Fibroblast of skin of left biceps (primary cell): Measurements from ENCODE around the gene LDLRAD4.

Source experiments
- DNase-seq, 2 experiments: peaks; one replicate each; pipeline ENCODE4 v3.0.0-alpha.2; 2013; ENCODE audit warnings: low read depth in 2 of 2

LDLRAD4 gene

DNA sequence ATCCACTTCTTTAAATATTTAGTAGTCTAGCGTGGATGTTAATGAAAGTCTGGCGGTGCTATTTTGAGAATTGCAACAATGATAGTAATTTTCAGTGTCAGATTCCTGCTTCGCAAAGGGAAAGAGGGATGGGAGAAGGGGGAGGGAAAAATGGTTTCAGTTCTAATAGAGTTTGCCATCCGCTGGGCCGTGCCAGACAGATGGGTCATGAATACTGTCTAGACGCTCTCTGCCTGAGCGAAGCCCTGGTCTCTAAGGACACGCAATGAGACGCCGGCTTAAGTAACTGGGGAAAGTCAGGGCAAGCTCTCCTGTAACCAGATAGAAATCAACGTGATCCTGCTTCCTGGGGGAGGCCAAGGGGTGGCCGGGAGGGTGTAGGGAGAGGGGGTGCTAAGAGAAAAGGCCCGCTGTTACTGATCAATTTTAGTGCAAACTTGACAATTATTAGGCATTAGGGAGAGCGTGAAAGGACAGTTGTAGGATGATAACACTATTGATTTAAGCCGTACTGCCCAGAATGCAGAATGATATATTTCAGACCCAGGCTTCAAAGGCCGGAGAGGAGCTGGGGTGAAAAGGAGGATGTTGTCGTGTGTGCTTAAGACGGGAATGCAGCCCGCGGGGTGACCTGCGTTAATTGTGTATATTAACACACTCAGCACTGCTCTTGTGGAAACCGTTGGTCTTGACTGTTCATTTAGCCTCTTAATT, 229.2 kb downstream of the LDLRAD4 start:
- peak; percentile 56 to 57 for DNase-seq

DNA sequence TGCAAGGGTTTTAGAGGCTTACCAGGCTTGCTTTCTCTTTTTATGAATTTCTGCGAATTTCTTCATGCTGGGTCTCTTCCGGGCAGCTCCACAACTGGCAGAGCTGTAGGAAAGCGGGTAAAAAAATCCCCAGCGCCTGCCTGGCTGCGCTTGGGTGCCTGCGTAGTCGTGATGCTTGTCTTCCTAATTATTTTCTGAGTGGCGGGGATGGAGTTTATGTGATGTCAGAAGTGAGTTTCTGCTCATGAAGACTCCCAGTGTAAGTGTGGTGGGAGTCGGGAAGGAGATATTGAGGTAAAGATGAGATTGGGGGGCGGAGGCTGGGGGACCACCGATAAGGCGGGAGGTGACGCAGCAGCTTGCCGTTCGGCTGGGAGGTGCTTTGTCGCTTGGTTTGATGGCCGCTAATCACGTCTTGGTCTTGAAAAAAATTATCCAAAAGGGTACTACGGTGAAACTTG, 229.8 kb downstream of the LDLRAD4 start:
- DNase-seq = no peak

DNA sequence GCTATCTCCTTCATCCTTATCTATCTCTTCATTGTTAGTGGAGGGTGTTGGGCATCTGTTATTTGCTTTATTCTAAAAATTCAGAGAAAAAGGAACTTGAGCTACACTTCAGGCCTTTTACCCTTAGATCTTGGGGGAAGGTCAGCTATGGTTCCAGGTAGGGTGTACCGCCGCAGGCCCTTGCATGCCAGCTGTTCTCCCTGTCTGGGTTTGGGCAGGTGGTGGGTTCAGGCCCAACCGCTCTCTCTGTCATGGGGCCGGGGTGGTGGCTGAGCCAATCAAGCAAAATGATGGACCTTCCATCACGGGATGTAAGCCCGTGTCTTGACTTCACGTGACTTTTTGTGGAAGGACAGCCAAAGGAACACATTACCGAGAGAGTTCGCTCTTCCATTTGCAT, 231.1 kb downstream of the LDLRAD4 start:
- DNase-seq = no peak

DNA sequence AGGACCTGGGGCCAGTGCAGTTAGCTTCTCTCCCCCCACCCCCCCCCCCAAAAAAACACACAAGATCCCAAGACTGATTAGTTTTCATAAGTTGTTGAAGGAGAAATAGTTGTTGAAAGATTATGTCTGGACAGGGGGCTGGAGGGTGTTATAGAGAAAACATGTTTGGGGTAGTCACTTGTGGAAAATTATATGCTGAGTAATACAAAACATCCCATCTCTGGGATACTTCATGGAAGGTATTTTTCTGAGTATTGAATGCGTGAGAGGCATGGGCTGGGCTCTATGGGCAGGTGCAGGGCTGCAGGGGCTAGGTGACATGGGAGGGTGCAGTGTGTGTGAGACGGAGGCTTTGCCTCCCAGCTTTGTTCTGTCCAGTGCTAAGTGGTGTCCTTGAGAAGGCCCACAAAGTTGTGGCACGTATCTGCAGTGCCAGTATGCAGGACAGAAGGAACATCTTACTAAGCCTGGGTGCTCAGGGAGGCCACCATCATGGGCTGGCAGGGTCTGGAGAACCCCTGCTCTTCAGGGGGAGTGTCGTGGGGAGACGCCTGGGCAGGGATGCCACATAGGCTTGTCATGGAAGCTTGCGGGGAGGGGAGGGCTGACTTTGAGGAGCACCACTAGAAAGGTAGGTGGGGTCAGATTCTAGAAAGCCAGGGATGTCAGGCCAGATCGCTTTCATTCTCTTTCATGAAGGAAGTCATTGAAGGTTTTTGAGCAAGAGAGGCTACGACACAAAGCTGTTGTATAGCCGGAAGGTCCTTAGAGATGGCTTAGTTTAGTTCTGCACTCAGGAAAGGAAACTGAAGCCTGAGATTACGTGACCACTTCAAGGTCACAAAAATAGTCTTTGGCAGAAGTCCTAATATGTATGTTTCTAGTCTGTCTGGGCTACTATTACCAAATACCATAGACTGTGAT, 232.0 kb downstream of the LDLRAD4 start:
- DNase-seq = no peak

DNA sequence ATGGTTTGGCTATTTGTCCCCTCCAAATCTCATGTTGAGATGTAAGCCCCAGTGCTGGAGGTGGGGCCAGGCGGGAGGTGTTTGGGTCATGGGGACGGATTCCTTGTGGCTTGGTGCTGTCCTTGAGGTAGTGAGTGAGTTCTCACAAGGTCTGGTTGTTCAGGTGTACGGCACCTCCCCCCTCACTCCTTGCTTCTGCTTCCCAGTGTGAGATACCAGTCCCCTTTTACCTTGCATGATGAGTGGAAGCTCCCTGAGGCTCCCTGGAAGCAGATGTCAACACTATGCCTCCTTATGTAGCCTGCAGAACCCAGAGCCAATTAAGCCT, 232.6 kb downstream of the LDLRAD4 start:
- DNase-seq = no peak

DNA sequence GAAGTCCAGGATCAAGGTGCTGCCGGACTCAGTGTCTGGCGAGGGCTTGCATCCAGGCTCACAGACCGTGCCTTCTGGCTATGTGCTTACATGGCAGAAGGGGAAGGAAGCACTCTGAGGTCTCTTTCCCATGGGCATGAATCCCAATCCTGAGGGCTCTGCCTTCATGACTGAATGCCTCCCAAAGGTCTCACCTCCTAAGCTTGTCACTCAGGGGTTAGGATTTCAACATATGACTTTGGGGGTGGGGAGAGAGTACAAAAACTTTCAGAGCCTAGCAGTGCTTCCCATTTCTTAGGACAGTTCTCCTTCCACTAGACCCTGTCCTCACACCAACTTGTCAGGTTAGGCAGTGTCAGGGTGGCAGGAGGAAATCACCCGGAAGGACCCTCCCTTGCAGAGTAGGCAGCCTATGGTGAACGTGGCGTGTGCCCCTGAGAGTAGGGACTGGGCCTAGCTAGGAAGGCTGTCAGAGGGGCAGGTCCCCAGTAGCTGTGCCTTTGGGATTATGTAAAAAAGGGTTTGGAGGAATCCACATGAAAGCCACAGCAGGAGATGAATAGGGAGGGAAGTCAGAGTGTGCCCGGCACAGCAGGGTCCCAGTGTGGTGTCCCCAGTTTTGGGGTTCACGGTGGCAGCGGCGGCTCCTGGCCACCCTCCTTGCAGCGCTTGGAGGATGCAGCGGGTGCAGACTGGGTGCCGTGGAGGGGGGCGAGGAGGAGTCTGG, 233.3 kb downstream of the LDLRAD4 start:
- no peak for DNase-seq

DNA sequence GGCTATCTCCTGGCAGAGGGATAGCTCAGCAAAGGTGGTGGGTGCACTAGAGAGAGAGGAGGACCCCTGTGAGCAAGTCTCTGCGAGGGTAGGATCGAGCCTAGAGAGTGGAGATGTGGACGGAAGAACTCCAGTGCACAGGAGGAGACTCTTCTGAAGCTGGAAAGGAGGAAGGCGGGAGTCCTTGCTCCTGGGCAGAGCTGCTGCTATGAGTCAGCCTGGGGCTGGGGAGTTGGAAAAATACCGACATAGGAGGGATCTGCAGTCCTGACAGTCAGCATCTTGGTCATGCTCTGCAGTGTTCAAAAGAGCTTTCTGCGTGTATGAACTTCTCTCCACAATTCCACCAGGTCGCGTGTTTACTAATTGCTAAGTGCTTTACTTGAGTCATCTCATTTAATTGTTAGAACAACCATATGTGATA, 233.8 kb downstream of the LDLRAD4 start:
- DNase-seq = peak in 1 of 2 experiments; percentile 17

DNA sequence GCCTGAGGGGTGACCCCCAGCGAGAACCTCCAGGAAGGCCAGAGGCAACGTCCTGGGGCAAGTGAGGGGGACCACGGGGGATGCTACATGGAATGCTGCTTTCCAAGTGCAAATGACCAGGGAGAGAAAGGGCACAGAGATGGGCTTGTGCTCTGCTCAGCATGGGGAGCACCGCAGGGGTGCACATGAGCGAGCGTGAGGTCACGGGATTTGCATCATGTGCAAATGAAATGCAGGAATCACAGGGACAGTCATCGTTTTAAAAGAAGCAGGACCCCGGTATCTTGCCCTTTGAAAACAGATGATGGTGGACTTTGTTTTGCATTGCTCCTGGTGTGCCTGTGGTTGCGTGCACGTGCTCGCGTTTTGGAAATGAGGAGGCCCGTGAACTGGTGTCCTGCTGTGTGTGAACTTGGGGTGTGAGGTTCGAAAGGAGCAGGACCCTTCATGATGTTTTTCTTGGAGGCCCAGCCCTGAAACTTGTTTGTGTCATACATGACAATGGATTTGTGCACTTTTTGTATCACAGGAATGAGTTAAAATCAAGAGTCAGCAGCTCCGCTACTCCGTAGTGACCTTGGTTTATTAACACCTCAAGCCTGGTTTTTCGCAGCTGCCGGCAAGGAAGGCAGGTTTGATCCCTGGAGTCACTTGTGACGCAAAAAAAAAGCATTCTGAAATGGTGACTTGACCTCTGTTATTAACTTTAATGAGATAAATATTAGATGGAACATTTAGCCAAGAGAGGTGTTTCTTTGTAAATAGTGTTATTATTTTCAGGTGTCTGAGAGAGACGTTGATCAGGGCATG, 234.5 kb downstream of the LDLRAD4 start:
- DNase-seq = no peak

DNA sequence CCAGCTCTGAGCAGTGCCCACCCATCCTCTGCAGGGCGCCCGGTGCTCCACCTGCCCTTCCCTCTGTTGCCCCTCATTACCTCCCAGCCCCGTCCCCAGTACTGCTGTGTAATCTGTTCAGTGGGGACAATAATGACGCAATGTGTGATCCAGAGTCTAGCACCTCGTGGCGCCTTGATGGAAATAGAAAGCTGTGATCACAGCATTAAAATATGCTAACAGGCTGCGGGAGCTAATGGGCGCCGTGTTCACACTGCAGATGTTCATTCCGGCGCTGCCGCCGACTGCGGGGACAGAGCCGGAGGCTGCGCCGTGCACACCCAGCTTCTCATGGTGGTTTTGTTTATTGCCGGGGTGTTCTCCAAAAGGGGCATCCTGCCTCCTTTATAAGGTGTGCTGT, 235.2 kb downstream of the LDLRAD4 start:
- peak in 1 of 2 experiments; percentile 12 for DNase-seq

DNA sequence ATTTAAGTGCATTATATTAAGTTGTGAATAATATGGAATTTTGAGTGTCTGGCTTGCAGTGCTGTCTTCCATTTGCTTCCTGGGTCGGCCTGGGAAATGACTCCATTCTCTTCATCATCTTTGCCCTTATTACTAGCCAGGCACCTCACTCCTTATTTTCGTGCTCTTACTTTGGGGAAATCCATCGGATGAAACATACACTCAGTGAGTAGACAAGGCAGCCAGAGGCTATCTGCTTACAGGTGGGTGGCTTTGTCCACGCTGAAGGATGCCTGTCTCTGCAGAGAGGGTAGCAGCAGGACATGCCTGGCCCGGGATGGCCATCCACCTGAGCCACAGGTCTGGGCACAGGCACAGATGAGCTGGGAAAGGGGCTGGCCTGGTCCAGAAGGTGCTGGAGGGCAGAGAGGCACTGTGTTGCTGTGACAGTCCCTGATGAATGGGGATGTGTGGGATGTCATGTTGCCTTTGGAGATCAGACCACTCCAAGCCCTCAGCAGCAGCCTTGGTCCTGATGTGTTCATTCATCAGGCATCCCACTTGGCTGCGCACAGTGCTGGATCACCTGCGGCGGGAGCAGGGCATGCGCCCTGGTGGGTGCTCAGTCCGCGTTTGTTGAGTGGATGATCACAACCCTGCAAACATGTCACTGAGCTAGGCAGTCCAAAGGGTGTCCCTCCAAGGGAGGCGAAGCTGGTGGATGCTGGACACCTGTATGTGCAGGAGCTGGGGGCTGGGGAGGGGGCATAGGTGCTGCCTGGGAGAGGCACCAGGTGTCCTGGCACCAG, 236.0 kb downstream of the LDLRAD4 start:
- no peak for DNase-seq

DNA sequence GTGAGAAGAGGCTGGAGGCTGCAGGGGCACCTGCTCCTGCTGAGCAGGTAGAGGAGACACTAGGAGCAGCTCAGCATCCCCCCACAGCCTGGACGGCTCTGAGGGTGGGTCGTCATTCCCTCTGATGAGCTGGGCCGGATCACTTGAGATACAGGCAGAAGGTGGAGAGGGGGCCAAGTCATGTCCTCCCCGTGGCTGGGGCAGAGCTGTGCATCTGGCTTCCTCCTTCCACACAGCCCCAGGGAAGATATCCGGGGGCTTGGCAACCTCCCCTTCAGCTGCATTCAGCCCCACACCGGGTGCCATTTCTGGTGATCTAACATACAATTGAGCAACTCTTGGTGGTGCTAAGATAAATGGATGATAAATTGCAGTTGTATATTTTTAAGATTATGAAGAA, 236.9 kb downstream of the LDLRAD4 start:
- no peak for DNase-seq

DNA sequence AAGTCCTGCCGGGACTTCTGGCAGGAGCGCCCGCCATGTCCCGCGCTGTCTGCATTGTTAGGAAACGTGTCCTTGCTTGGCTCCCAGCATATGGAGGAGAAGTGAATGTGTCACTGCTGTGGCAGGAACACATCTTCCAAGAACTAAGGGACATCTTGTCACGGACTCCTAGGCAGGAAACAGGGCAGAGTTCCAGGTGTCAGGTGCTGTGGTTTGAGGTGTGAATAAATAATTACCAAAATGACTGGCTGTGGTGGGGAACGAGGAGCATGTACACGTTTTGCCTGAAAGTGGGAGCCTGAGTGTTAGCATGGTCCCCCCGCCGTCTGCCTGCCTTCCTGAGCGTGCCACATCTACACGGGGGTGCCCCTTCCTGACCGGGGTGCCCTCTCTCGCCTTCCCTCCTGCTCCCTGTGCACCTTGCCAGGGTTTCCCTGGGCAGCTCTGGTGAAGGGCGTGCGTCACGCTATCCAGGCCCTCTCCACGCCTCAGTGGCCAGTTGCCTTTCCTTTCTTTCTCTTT, 237.5 kb downstream of the LDLRAD4 start:
- no peak for DNase-seq

DNA sequence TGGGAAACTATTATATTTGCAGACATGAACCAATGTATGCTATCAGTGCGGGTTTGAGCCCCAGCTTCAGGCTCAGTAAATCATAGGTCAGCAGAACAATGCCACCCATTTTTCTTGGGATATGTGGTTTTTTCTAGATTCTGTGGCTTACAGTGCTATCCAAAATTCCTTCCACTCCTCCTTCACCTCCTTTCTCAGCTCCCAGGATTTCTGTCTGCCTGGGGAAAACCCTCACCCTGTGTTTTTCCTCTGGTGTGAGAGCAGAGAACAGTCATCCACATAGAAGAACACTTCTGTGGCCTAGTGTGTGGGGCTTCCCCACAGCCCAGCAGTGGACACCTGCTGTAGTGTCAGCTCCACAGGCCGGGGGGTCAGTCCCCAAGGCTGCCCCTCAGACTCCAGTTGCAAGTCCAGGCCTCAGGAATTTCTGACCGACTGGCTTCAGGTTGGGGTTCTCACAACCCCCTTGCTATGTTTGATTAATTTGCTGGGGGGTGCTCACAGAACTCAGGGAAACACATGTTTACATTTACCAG, 238.2 kb downstream of the LDLRAD4 start:
- DNase-seq = no peak

DNA sequence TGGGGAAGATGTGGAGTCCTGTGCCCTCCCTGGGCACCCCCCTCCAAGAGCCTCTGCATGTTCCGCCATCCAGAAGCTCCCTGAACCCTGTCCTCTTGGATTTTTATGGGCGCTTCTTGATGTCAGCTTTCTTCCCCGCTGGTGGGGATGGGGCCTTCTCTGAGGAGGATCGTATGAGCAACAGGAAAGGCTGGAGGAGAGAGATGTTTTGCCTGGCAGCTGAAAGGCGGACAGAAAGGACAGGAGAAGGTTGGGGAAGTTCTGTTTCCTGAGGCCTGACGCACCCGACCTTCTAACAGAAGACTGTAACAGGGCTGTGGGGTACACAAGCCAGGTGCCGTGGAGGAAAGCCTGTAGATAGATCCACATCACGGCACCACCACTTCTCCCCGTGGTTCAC, 238.8 kb downstream of the LDLRAD4 start:
- DNase-seq = no peak

DNA sequence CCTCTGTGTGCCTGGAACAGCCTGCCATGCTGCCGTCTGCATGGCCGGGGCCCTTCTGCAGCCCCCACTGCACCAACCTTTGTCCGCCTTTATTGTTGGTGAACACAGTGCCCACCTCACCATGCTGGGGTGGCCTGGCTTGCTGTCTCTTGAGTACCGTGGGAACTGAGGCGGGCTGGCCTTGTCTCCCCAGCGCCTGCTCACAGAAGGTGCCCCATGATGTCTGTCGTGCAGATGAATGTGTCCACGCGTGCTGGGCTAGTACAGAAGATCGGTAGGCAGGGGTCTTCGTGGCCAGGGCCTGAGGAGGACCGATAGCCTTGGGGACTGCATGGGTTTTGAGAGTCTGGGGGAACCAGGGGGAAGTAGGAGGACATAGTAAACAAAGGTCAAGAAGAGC, 242.4 kb downstream of the LDLRAD4 start:
- DNase-seq = no peak

DNA sequence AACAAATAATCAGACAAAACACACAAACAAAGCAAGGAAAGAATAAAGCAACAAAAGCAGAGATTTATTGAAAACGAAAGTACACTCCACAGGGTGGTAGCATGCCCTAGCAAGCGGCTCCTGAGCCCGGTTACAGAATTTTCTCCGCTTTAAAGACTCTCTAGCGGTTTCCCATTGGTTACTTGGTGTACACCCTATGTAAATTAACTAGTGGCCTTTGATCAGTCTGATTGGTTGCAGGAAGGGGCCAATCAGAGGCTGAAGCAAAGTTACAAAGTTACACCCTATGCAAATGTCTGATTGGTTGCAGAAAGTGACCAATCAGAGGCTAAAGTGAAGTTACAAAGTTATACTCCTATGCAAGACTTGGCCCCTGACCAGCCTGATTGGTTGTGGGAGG, 242.9 kb downstream of the LDLRAD4 start:
- no peak for DNase-seq

DNA sequence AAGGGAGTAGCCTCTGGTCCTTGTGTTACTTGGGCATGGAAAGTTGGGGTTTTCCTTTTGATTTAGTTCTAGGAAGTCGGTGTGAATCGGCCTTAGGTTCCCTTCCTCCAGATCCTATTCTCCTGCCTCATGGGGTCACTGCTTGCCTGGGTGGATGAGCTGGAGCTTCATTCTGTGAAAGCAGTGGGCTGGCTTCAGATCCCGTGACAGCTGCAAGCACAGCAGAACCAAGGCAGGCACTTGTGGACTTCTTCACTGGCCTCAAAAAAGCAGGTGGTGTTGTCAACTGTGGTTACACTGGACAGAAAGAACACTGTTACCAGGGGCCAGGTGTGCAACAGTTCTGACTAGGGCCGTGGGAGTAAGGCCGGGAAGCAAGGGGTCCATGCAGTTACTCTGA, 243.4 kb downstream of the LDLRAD4 start:
- DNase-seq = no peak

DNA sequence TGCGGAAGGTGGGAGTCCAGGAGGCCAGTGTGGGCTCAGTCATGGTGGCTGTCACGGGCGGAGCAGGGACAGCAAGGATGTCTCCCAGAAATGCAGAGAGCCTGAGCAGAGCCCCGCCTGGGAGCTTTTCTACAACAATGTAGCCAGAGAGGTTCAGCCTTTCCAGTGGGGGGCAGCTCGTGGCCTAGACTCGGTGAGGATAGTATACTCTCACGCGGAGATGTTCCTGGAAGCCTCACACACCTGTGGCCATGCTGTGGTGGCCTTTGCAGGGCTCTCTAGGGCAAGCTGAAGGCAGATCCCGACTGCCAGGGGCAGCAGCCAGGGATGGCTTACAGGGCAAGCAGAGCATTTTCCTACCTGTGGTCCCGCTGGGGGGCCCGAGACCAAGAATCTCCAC, 244.1 kb downstream of the LDLRAD4 start:
- DNase-seq = no peak

DNA sequence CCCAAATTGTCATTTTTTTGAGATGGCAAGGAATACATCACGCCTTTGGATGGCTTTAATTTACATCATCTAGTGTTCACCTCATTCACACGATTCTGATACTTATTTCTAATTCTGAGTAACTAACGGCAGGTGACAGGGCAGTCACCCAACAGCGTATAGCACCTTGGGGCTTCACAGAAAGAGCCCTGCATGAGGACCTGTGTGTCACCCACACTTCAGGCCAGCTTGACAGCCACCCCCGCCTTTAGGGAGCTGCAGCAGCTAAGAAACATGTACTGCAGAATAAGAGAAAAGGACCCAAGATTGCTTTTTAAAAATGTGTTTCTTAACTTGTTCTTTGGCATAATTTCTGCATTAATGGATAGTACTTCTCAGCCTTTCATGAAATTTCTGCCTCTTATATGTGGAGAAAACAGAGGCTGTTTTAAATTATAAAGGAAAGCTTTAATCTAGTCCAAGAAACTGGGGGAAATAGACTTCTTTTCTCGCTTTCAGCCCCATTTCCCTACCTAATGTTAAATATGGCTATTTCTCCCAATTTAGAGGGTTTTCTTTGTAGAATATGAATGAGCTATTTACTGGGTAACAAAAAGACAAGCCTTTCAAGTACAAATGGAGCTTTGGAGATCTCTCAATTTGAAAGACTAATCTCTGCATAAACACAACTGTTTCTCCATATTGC, 245.1 kb downstream of the LDLRAD4 start:
- no peak for DNase-seq
